Dermis microvascular lymphatic vessel endothelial cell (primary cell): Measurements from ENCODE around the gene IRAK2. TPM values are rescaled to one million over a fixed set of nuclear protein-coding genes. Genes with fewer than 3 reads are reported as not detected.
"Not testable (repeated sequence)": the region's sequence is repeated elsewhere in the genome, so short reads cannot be mapped to it uniquely, and the experiment has no call there.

Experiments used
- DNase-seq, 2 donors: peaks; one replicate each; pipeline versions ENCODE4 v3.0.0 to v3.0.0-alpha.2; 2010; ENCODE audit warnings: low read depth in 2 of 2
- total RNA-seq: library from RNA; depleted of rRNA; stranded (reverse); fragments of >200 nt; gene quantifications from 2 replicates; pipeline ENCODE4 v1.2.1, GENCODE V29; 2014

Gene IRAK2
- total RNA-seq, 1 donor from 2014 or later = 60.3 TPM

GRCh38 chr3:10158555-10158954 is 6.2 kb upstream of the IRAK2 start:
- not testable (repeated sequence) for DNase-seq

- DNase-seq = no peak
These were observed 4.4 kb upstream of the IRAK2 start for GRCh38 chr3:10160346-10160745.

GRCh38 chr3:10160925-10161324 is 3.8 kb upstream of the IRAK2 start:
- DNase-seq = no peak

GRCh38 chr3:10162185-10162584 is 2.5 kb upstream of the IRAK2 start:
- DNase-seq = no peak

GRCh38 chr3:10164201-10164545 is 546 bp upstream of the IRAK2 start:
- not testable (repeated sequence) for DNase-seq

- DNase-seq = no peak
These were observed 1.5 kb downstream of the IRAK2 start for GRCh38 chr3:10166213-10166604.

GRCh38 chr3:10169000-10169496 is 4.3 kb downstream of the IRAK2 start:
- DNase-seq = no peak

- DNase-seq = no peak
These were observed 6.3 kb downstream of the IRAK2 start for GRCh38 chr3:10170915-10171478.

GRCh38 chr3:10173095-10173925 is 8.6 kb downstream of the IRAK2 start:
- peak in 1 of 2 donors; percentile 40 for DNase-seq

- peak; percentile 94 to 99 for DNase-seq
These were observed 9.3 kb downstream of the IRAK2 start for GRCh38 chr3:10173926-10174435.

- DNase-seq = not testable (repeated sequence)
These were observed 10.6 kb downstream of the IRAK2 start for GRCh38 chr3:10175334-10175733.

GRCh38 chr3:10176150-10176549 is 11.4 kb downstream of the IRAK2 start:
- DNase-seq = not testable (repeated sequence)

- DNase-seq = no peak
These were observed 13.0 kb downstream of the IRAK2 start for GRCh38 chr3:10177737-10178136.

- DNase-seq = no peak
These were observed 14.2 kb downstream of the IRAK2 start for GRCh38 chr3:10178892-10179291.

GRCh38 chr3:10180289-10180688 is 15.6 kb downstream of the IRAK2 start:
- DNase-seq = no peak

GRCh38 chr3:10180738-10181295 is 16.1 kb downstream of the IRAK2 start:
- no peak for DNase-seq

- DNase-seq = no peak
These were observed 18.2 kb downstream of the IRAK2 start for GRCh38 chr3:10182950-10183349.

GRCh38 chr3:10184250-10184649 is 19.5 kb downstream of the IRAK2 start:
- DNase-seq = no peak

- DNase-seq = no peak
These were observed 21.4 kb downstream of the IRAK2 start for GRCh38 chr3:10185804-10186762.

GRCh38 chr3:10187290-10187876 is 22.7 kb downstream of the IRAK2 start:
- DNase-seq = peak in 1 of 2 donors; percentile 64

GRCh38 chr3:10187944-10188343 is 23.2 kb downstream of the IRAK2 start:
- DNase-seq = no peak
